OCI-LY1 (cell line): ENCODE results near the gene CFAP58.

Source experiments
- H2AFZ ChIP-seq: fragments of 200-600 bp; sonication (generic), shearing (Covaris generic); 2 replicates; pipeline ENCODE4 v1.6.0; 2014; ENCODE audit warnings: antibody characterized with exemption, mild to moderate bottlenecking, low read length
- H3F3A ChIP-seq: fragments of 200-600 bp; sonication (generic), shearing (Covaris generic); 2 replicates; pipeline ENCODE4 v1.6.0; 2014; ENCODE audit warnings: mild to moderate bottlenecking, antibody characterized with exemption, low read length, moderate library complexity; ENCODE audit not compliant: insufficient read depth
- H3K27ac ChIP-seq: fragments of 200-600 bp; sonication (generic); 2 replicates; pipeline ENCODE4 v1.5.1; 2014; ENCODE audit warnings: low read length, mixed run types, mild to moderate bottlenecking, low read depth; ENCODE audit not compliant: poor library complexity, severe bottlenecking
- H3K27me3 ChIP-seq: fragments of 200-600 bp; sonication (generic); 2 replicates; pipeline ENCODE4 v1.6.0; 2014; ENCODE audit warnings: antibody characterized with exemption, mild to moderate bottlenecking, low read length, moderate library complexity; ENCODE audit not compliant: insufficient read depth
- H3K36me3 ChIP-seq: fragments of 200-600 bp; sonication (generic); 2 replicates; pipeline ENCODE4 v1.6.1; 2014; ENCODE audit warnings: mild to moderate bottlenecking, antibody characterized with exemption, low read length, moderate library complexity, mixed read lengths; ENCODE audit not compliant: insufficient read depth
- H3K4me1 ChIP-seq: fragments of 200-600 bp; sonication (generic); 2 replicates; pipeline ENCODE4 v1.5.1; 2014; ENCODE audit warnings: mild to moderate bottlenecking, low read length, moderate library complexity; ENCODE audit not compliant: insufficient read depth, severe bottlenecking
- H3K4me2 ChIP-seq: fragments of 200-600 bp; sonication (generic), shearing (Covaris generic); 2 replicates; pipeline ENCODE4 v1.6.1; 2014; ENCODE audit warnings: low read length
- H3K4me3 ChIP-seq: fragments of 200-600 bp; sonication (generic); 2 replicates; pipeline ENCODE4 v1.5.1; 2014; ENCODE audit warnings: low read length, low read depth, mild to moderate bottlenecking, mixed read lengths; ENCODE audit not compliant: poor library complexity, severe bottlenecking
- H3K79me2 ChIP-seq: fragments of 200-600 bp; shearing (Covaris generic); 2 replicates; pipeline ENCODE4 v1.6.1; 2016; ENCODE audit warnings: mixed run types, low read length, mixed read lengths; ENCODE audit not compliant: insufficient read depth
- H3K9ac ChIP-seq: fragments of 200-600 bp; sonication (generic), shearing (Covaris generic); 2 replicates; pipeline ENCODE4 v1.6.1; 2014; ENCODE audit warnings: mild to moderate bottlenecking, low read length, mixed read lengths
- H3K9me2 ChIP-seq: fragments of 200-600 bp; sonication (generic), shearing (Covaris generic); 2 replicates; pipeline ENCODE4 v1.6.1; 2014; ENCODE audit warnings: low read depth, mild to moderate bottlenecking, low read length, mixed read lengths
- H3K9me3 ChIP-seq: fragments of 200-600 bp; shearing (Covaris generic); 2 replicates; pipeline ENCODE4 v1.6.1; 2014; ENCODE audit warnings: low read length, mixed read lengths
- H4K20me1 ChIP-seq: fragments of 200-600 bp; sonication (generic), shearing (Covaris generic); 2 replicates; pipeline ENCODE4 v1.6.0; 2016; ENCODE audit warnings: mild to moderate bottlenecking, low read length; ENCODE audit not compliant: insufficient read depth
- EZH2 ChIP-seq: fragments of 200-600 bp; sonication (generic), shearing (Covaris generic); IDR thresholded peaks from 2 replicates; pipeline ENCODE4 v1.8.0; 2017; ENCODE audit warnings: borderline replicate concordance, mixed run types, mild to moderate bottlenecking, antibody characterized with exemption, low read length, moderate library complexity, mixed read lengths
- TF ChIP-seq, protein P1 (sequence below): fragments of 200-600 bp; sonication (generic), shearing (Covaris generic); IDR thresholded peaks from 2 replicates; pipeline ENCODE4 v1.5.1; 2017; ENCODE audit warnings: mild to moderate bottlenecking, antibody characterized with exemption, low read length, moderate library complexity, mixed read lengths

The CFAP58 gene, protein sequence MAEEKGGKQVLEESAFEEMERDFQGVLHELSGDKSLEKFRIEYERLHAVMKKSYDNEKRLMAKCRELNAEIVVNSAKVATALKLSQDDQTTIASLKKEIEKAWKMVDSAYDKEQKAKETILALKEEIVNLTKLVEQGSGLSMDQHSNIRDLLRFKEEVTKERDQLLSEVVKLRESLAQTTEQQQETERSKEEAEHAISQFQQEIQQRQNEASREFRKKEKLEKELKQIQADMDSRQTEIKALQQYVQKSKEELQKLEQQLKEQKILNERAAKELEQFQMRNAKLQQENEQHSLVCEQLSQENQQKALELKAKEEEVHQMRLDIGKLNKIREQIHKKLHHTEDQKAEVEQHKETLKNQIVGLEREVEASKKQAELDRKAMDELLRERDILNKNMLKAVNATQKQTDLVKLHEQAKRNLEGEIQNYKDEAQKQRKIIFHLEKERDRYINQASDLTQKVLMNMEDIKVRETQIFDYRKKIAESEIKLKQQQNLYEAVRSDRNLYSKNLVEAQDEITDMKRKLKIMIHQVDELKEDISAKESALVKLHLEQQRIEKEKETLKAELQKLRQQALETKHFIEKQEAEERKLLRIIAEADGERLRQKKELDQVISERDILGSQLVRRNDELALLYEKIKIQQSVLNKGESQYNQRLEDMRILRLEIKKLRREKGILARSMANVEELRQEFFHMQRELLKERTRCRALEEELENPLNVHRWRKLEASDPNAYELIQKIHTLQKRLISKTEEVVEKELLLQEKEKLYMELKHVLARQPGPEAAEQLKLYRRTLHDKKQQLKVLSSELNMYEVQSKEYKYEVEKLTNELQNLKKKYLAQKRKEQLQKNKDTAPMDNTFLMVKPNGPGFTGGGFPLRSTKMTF

DNA sequence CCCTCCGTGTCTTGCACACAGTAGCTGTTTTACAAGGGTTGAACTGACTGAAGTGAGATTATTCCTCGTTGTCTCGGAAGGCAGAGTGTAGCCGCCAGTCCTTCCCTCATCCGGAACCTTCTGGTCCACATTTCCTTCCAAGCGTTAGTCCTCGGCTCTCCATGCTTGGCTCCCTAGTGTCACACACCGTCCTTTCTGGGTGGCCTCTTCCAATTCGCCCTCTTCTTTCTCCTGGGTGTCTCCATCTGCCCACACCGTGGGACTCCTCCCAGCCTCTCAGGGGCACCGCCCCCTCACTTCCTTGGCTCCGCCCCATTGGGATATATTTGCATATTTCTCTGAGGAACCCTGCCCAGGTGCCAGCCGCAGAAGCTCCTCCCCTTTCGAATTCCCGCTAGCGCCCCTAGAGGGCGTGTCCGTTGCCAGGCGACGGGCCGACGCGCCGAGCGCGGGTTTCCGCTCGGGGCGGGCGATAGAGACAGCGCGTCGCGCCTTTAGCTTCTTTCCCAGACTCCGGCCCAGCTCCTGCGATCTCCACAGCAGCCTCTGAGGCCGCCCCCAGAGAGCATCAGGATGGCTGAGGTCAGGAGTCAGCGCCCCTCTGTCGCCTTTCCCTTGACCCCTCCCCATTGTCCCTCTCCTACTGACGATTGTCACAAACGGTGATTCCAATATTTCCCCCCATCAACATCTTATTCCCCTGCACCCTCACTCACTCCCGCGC is at the start of gene CFAP58:
TSS of gene CFAP58 (plus strand) at position 509 of the 724 bp plus-strand sequence. CDS start at position 574, 65 bp downstream.
- Histone ChIP-seq H3K4me2 (peak within 1 kb of the TSS; percentile 12; the same call in 1 of the 2 replicates), H3K79me2 (no peaks in the 10 kb centered on the region), H3K9ac (no peak within 1 kb of the TSS), H3K27ac (no peak within 1 kb of the TSS), H3F3A (no peaks in the 10 kb centered on the region), H3K27me3 (no peaks in the 10 kb centered on the region), H3K9me2 (no peaks in the 10 kb centered on the region), H4K20me1 (no peaks in the 10 kb centered on the region), H3K36me3 (no peaks in the 10 kb centered on the region), H3K9me3 (no peaks in the 10 kb centered on the region), H2AFZ (no peak within 1 kb of the TSS), H3K4me1 (peaks cover 20% of the 10 kb centered on the region), H3K4me3 (no peak within 1 kb of the TSS)
- TF ChIP-seq, protein P1, sequence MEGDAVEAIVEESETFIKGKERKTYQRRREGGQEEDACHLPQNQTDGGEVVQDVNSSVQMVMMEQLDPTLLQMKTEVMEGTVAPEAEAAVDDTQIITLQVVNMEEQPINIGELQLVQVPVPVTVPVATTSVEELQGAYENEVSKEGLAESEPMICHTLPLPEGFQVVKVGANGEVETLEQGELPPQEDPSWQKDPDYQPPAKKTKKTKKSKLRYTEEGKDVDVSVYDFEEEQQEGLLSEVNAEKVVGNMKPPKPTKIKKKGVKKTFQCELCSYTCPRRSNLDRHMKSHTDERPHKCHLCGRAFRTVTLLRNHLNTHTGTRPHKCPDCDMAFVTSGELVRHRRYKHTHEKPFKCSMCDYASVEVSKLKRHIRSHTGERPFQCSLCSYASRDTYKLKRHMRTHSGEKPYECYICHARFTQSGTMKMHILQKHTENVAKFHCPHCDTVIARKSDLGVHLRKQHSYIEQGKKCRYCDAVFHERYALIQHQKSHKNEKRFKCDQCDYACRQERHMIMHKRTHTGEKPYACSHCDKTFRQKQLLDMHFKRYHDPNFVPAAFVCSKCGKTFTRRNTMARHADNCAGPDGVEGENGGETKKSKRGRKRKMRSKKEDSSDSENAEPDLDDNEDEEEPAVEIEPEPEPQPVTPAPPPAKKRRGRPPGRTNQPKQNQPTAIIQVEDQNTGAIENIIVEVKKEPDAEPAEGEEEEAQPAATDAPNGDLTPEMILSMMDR, result peak; percentile 60
- TF ChIP-seq EZH2, result no peak

DNA sequence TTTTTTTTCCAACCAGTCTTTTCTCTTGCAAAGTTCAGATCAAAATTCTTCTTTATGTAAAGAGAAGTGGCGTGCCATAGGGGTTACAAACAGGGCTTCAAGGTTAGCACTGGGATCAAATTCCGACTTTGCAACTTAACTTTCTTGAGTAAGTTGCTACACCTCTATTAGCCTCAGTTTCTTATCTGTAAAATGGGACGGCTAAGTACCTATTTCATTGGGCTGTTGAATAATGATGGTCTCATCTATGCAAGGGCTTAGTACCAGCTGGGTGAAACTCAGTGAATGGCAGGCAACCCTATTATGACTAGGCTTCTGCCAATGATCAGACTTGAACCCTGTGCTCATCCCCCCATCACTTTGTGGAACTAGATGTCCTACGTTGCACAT is 49.3 kb upstream of the CFAP58 start:
- H3K4me1 ChIP-seq, result no peaks in the 10 kb centered on the region
- TF ChIP-seq EZH2, result no peak
- TF ChIP-seq, protein P1, result no peak
- no peaks in the 10 kb centered on the region; the same call in 1 of the 2 replicates for H3K36me3 ChIP-seq
- no peaks in the 10 kb centered on the region for H3K9me2 ChIP-seq
- no peak overlapping the region for H3K27ac ChIP-seq
- no peak overlapping the region for H3K4me3 ChIP-seq
- no peaks in the 10 kb centered on the region for H4K20me1 ChIP-seq
- no peaks in the 10 kb centered on the region for H3K79me2 ChIP-seq
- no peaks in the 10 kb centered on the region for H3F3A ChIP-seq
- H3K4me2 ChIP-seq, result no peak overlapping the region
- no peak overlapping the region for H2AFZ ChIP-seq
- H3K27me3 ChIP-seq, result no peaks in the 10 kb centered on the region
- no peaks in the 10 kb centered on the region for H3K9me3 ChIP-seq
- no peak overlapping the region for H3K9ac ChIP-seq

DNA sequence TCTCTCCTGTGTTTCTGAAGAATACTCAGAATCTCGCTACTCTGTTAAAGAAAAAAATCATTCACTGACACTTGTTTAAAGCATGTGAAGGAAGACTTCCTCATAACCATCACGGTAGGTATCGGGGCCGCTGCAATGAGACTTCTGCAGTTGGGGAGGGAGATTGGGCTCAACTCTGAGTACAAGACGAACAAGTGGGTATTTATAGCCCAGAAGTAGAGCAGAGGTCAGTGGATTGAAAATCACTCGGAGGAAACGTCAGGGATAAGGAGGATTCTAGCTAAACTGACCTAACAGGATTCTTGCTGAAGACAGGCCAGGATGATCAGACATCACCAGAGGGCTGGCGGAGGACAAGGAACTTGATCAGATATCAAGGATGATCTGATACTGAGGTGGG is 48.7 kb upstream of the CFAP58 start:
- H4K20me1 ChIP-seq, result no peaks in the 10 kb centered on the region
- no peak overlapping the region for H3K4me2 ChIP-seq
- TF ChIP-seq, protein P1, result no peak
- TF ChIP-seq EZH2, result no peak
- no peaks in the 10 kb centered on the region for H3K9me3 ChIP-seq
- H3K27me3 ChIP-seq, result no peaks in the 10 kb centered on the region
- no peak overlapping the region for H3K9ac ChIP-seq
- no peak overlapping the region for H2AFZ ChIP-seq
- no peak overlapping the region for H3K27ac ChIP-seq
- H3K79me2 ChIP-seq, result no peaks in the 10 kb centered on the region
- H3F3A ChIP-seq, result no peaks in the 10 kb centered on the region
- H3K9me2 ChIP-seq, result no peaks in the 10 kb centered on the region
- H3K36me3 ChIP-seq, result no peaks in the 10 kb centered on the region; the same call in 1 of the 2 replicates
- H3K4me1 ChIP-seq, result no peaks in the 10 kb centered on the region
- no peak overlapping the region for H3K4me3 ChIP-seq
